Measurements from ENCODE around the gene ANKS1B. TPM values are rescaled to one million over a fixed set of nuclear protein-coding genes. Genes with fewer than 3 reads are reported as not detected.

The ANKS1B gene
- polyA plus RNA-seq, 1 donor from 2014 or later = not detected

GRCh38 chr12:99389751-99390150, 595.0 kb downstream of the ANKS1B start:
- Mint-ChIP-seq H3K9me3 (no peaks in the 10 kb centered on the region), H3K27ac (no peak overlapping the region), H3K4me3 (no peak overlapping the region), H3K27me3 (peaks cover 1% of the 10 kb centered on the region), H3K4me1 (no peaks in the 10 kb centered on the region), H3K36me3 (no peaks in the 10 kb centered on the region)

- Mint-ChIP-seq H3K9me3 (no peaks in the 10 kb centered on the region), H3K27me3 (peaks cover 1% of the 10 kb centered on the region), H3K4me3 (no peak overlapping the region), H3K36me3 (no peaks in the 10 kb centered on the region), H3K4me1 (no peaks in the 10 kb centered on the region), H3K27ac (no peak overlapping the region)
These were observed 596.0 kb downstream of the ANKS1B start for GRCh38 chr12:99388671-99389195.

GRCh38 chr12:99387661-99388060, 597.1 kb downstream of the ANKS1B start:
- no peaks in the 10 kb centered on the region for H3K36me3 Mint-ChIP-seq
- no peak overlapping the region for H3K27ac Mint-ChIP-seq

GRCh38 chr12:99386907-99387306, 597.8 kb downstream of the ANKS1B start:
- no peaks in the 10 kb centered on the region for H3K9me3 Mint-ChIP-seq
- H3K4me1 Mint-ChIP-seq = no peaks in the 10 kb centered on the region
- no peak overlapping the region for H3K27ac Mint-ChIP-seq
- H3K4me3 Mint-ChIP-seq = no peak overlapping the region
- peaks cover 1% of the 10 kb centered on the region for H3K27me3 Mint-ChIP-seq
- H3K36me3 Mint-ChIP-seq = no peaks in the 10 kb centered on the region

More at GRCh38 chr12:99387661-99388060, 597.1 kb downstream of the ANKS1B start:
- peaks cover 1% of the 10 kb centered on the region for H3K27me3 Mint-ChIP-seq
- no peaks in the 10 kb centered on the region for H3K9me3 Mint-ChIP-seq
- H3K4me3 Mint-ChIP-seq = no peak overlapping the region
- H3K4me1 Mint-ChIP-seq = no peaks in the 10 kb centered on the region

GRCh38 chr12:99383258-99383657, 601.5 kb downstream of the ANKS1B start:
- Mint-ChIP-seq H3K36me3 (no peaks in the 10 kb centered on the region), H3K27ac (no peak overlapping the region), H3K4me3 (no peak overlapping the region), H3K9me3 (peaks cover 0 to 4% (median 1%) of the 10 kb centered on the region in 3 donors), H3K4me1 (no peaks in the 10 kb centered on the region), H3K27me3 (peaks cover 1% of the 10 kb centered on the region)

- Mint-ChIP-seq H3K9me3 (peaks cover 0 to 4% (median 1%) of the 10 kb centered on the region in 3 donors), H3K4me3 (no peak overlapping the region), H3K27ac (no peak overlapping the region), H3K4me1 (no peaks in the 10 kb centered on the region), H3K36me3 (no peaks in the 10 kb centered on the region), H3K27me3 (no peaks in the 10 kb centered on the region)
These were observed 602.7 kb downstream of the ANKS1B start for GRCh38 chr12:99381992-99382391.

GRCh38 chr12:99380701-99381100, 604.0 kb downstream of the ANKS1B start:
- no peaks in the 10 kb centered on the region for H3K36me3 Mint-ChIP-seq
- H3K9me3 Mint-ChIP-seq = peaks cover 0 to 4% (median 1%) of the 10 kb centered on the region in 3 donors
- no peaks in the 10 kb centered on the region for H3K27me3 Mint-ChIP-seq
- H3K27ac Mint-ChIP-seq = peak overlapping the region in 1 of 3 donors; percentile 35
- H3K4me3 Mint-ChIP-seq = no peak overlapping the region
- H3K4me1 Mint-ChIP-seq = no peaks in the 10 kb centered on the region

GRCh38 chr12:99374023-99374422, 610.7 kb downstream of the ANKS1B start:
- no peaks in the 10 kb centered on the region for H3K36me3 Mint-ChIP-seq
- no peaks in the 10 kb centered on the region for H3K27me3 Mint-ChIP-seq
- H3K4me3 Mint-ChIP-seq = no peak overlapping the region
- H3K27ac Mint-ChIP-seq = no peak overlapping the region
- no peaks in the 10 kb centered on the region for H3K4me1 Mint-ChIP-seq
- H3K9me3 Mint-ChIP-seq = peaks cover 0 to 4% (median 0%) of the 10 kb centered on the region in 3 donors

- H3K27me3 Mint-ChIP-seq = no peaks in the 10 kb centered on the region
- H3K27ac Mint-ChIP-seq = no peak overlapping the region
- no peaks in the 10 kb centered on the region for H3K4me1 Mint-ChIP-seq
- H3K9me3 Mint-ChIP-seq = peaks cover 0 to 4% (median 0%) of the 10 kb centered on the region in 3 donors
- no peaks in the 10 kb centered on the region for H3K36me3 Mint-ChIP-seq
- H3K4me3 Mint-ChIP-seq = no peak overlapping the region
These were observed 612.3 kb downstream of the ANKS1B start for GRCh38 chr12:99372257-99372920.

GRCh38 chr12:99370421-99371138, 614.2 kb downstream of the ANKS1B start:
- peaks cover 0 to 4% (median under 1%) of the 10 kb centered on the region in 3 donors for H3K9me3 Mint-ChIP-seq

GRCh38 chr12:99367181-99367580, 617.6 kb downstream of the ANKS1B start:
- Mint-ChIP-seq H3K9me3 (peaks cover 0 to 4% (median 2%) of the 10 kb centered on the region in 3 donors), H3K36me3 (no peaks in the 10 kb centered on the region), H3K27me3 (no peaks in the 10 kb centered on the region), H3K4me1 (no peaks in the 10 kb centered on the region), H3K4me3 (no peak overlapping the region), H3K27ac (peak overlapping the region in 1 of 3 donors; percentile 68)

More at GRCh38 chr12:99370421-99371138, 614.2 kb downstream of the ANKS1B start:
- Mint-ChIP-seq H3K27ac (no peak overlapping the region), H3K4me3 (no peak overlapping the region), H3K4me1 (no peaks in the 10 kb centered on the region), H3K27me3 (no peaks in the 10 kb centered on the region), H3K36me3 (no peaks in the 10 kb centered on the region)

GRCh38 chr12:99352269-99352668, 632.5 kb downstream of the ANKS1B start:
- no peaks in the 10 kb centered on the region for H3K4me1 Mint-ChIP-seq
- no peaks in the 10 kb centered on the region for H3K27me3 Mint-ChIP-seq
- no peaks in the 10 kb centered on the region for H3K36me3 Mint-ChIP-seq
- peaks cover 0 to 4% (median 2%) of the 10 kb centered on the region in 3 donors for H3K9me3 Mint-ChIP-seq
- no peak overlapping the region for H3K27ac Mint-ChIP-seq
- H3K4me3 Mint-ChIP-seq = no peak overlapping the region

- Mint-ChIP-seq H3K9me3 (peaks cover 0 to 3% (median 0%) of the 10 kb centered on the region in 3 donors), H3K4me3 (no peak overlapping the region), H3K4me1 (no peaks in the 10 kb centered on the region), H3K27ac (no peak overlapping the region), H3K27me3 (peaks cover 2% of the 10 kb centered on the region), H3K36me3 (no peaks in the 10 kb centered on the region)
These were observed 640.8 kb downstream of the ANKS1B start for GRCh38 chr12:99343960-99344359.

- Mint-ChIP-seq H3K4me3 (no peak overlapping the region), H3K36me3 (no peaks in the 10 kb centered on the region), H3K27me3 (peaks cover 2% of the 10 kb centered on the region), H3K27ac (no peak overlapping the region), H3K9me3 (peaks cover 0 to 3% (median 0%) of the 10 kb centered on the region in 3 donors), H3K4me1 (no peaks in the 10 kb centered on the region)
These were observed 645.1 kb downstream of the ANKS1B start for GRCh38 chr12:99339663-99340062.

- Mint-ChIP-seq H3K4me1 (no peaks in the 10 kb centered on the region), H3K9me3 (no peaks in the 10 kb centered on the region), H3K36me3 (no peaks in the 10 kb centered on the region), H3K27ac (no peak overlapping the region), H3K4me3 (no peak overlapping the region), H3K27me3 (no peaks in the 10 kb centered on the region)
These were observed 650.3 kb downstream of the ANKS1B start for GRCh38 chr12:99334285-99335056.
